GM12874 (cell line): ENCODE results near the gene TSGA10.
A peak's percentile ranks its signal among the peaks of the same experiment; 100 is the strongest.

Experiments used
- CTCF ChIP-seq: IDR thresholded peaks from 2 replicates; pipeline ENCODE4 v1.5.1; 2011; ENCODE audit warnings: low read depth, mild to moderate bottlenecking, control low read depth, low read length, moderate library complexity; ENCODE audit not compliant: insufficient read depth

The TSGA10 gene

GRCh38 chr2:99084256-99084655 is 70.5 kb downstream of the TSGA10 start:
- TF ChIP-seq CTCF: no peak

- no peak for TF ChIP-seq CTCF
These were observed 72.9 kb downstream of the TSGA10 start for GRCh38 chr2:99081891-99082290.

- no peak for TF ChIP-seq CTCF
These were observed 75.5 kb downstream of the TSGA10 start for GRCh38 chr2:99079226-99079625.

GRCh38 chr2:99072551-99072950 is 82.2 kb downstream of the TSGA10 start:
- TF ChIP-seq CTCF: no peak

GRCh38 chr2:99067871-99068625 is 86.7 kb downstream of the TSGA10 start:
- no peak for TF ChIP-seq CTCF

- TF ChIP-seq CTCF: peak; percentile 45; the same call in 1 of the 2 replicates
These were observed 88.4 kb downstream of the TSGA10 start for GRCh38 chr2:99066075-99066958.

- TF ChIP-seq CTCF: no peak
These were observed 118.8 kb downstream of the TSGA10 start for GRCh38 chr2:99035920-99036319.
